IMR-90 (cell line): ENCODE measurements around the gene HYI. TPM values are rescaled to one million over a fixed set of nuclear protein-coding genes. Genes with fewer than 3 reads are reported as not detected.

Experiments used
- ATAC-seq: fragments of 200-7000 bp; cut with Tn5 transposase; 2 replicates; pipeline ENCODE4 v1.9.1; 2020; ENCODE audit warnings: low read depth, mild to moderate bottlenecking, moderate library complexity
- BruUV-seq: library from RNA; stranded (reverse); fragments of 400-500 nt; replicated peaks from 2 replicates; lab custom pipeline; 2021; lab: Mats Ljungman, UMichigan
- CTCF ChIA-PET: fragments of 300-600 bp; formaldehyde crosslinking; extraction: SDS; loops from one replicate; lab custom pipeline; 2021; ENCODE audit warnings: antibody characterized with exemption; lab: Yijun Ruan, JAX
- POLR2A ChIA-PET: fragments of 300-600 bp; sonication (Branson Sonifier 250); formaldehyde crosslinking; loops from one replicate; lab custom pipeline; 2022; ENCODE audit warnings: antibody characterized with exemption; ENCODE audit not compliant: unreplicated experiment; lab: Charles Lee
- DNase-seq: peaks from one replicate; pipeline ENCODE4 v3.0.0; 2013
- H2AFZ ChIP-seq: replicated peaks from 2 replicates; pipeline ENCODE3; 2013; ENCODE audit warnings: low read length, mild to moderate bottlenecking; ENCODE audit not compliant: poor library complexity
- H2AK5ac ChIP-seq: 2 replicates; pipeline ENCODE4 v1.6.1; 2013; ENCODE audit warnings: low read depth, low read length, inconsistent platforms
- H2AK9ac ChIP-seq: replicated peaks from 2 replicates; pipeline ENCODE3; 2013; ENCODE audit warnings: mild to moderate bottlenecking, low read depth, low read length, moderate library complexity; ENCODE audit not compliant: poor library complexity
- H2BK120ac ChIP-seq: 2 replicates; pipeline ENCODE4 v1.6.1; 2013; ENCODE audit warnings: low read depth, low read length, inconsistent platforms
- H2BK15ac ChIP-seq: 3 replicates; pipeline ENCODE4 v1.6.1; 2013; ENCODE audit warnings: low read depth, low read length, inconsistent platforms
- H2BK20ac ChIP-seq: 2 replicates; pipeline ENCODE4 v1.6.1; 2013; ENCODE audit warnings: low read depth, mild to moderate bottlenecking, inconsistent platforms, low read length, moderate library complexity
- H2BK5ac ChIP-seq: 2 replicates; pipeline ENCODE4 v1.6.1; 2013; ENCODE audit warnings: mild to moderate bottlenecking, low read depth, low read length, inconsistent platforms; ENCODE audit not compliant: poor library complexity, severe bottlenecking
- H3K14ac ChIP-seq: replicated peaks from 2 replicates; pipeline ENCODE4 v1.6.1; 2013; ENCODE audit warnings: low read depth, low read length, inconsistent platforms
- H3K18ac ChIP-seq: 2 replicates; pipeline ENCODE4 v1.6.1; 2013; ENCODE audit warnings: low read depth, low read length, control low read depth
- H3K23ac ChIP-seq: 2 replicates; pipeline ENCODE4 v1.6.1; 2013; ENCODE audit warnings: low read depth, low read length, inconsistent platforms
- H3K27ac ChIP-seq: 2 replicates; pipeline ENCODE4 v1.5.1; 2013; ENCODE audit warnings: mild to moderate bottlenecking, control low read depth, low read length; ENCODE audit not compliant: insufficient read depth
- H3K27me3 ChIP-seq: 2 replicates; pipeline ENCODE4 v1.6.1; 2013; ENCODE audit warnings: low read length; ENCODE audit not compliant: control insufficient read depth, insufficient read depth
- H3K36me3 ChIP-seq: 2 replicates; pipeline ENCODE4 v1.6.1; 2013; ENCODE audit warnings: low read length, mixed read lengths; ENCODE audit not compliant: control insufficient read depth, insufficient read depth
- H3K4ac ChIP-seq: 2 replicates; pipeline ENCODE4 v1.6.1; 2013; ENCODE audit warnings: low read depth, low read length, inconsistent platforms
- H3K4me1 ChIP-seq: 2 replicates; pipeline ENCODE4 v1.6.1; 2013; ENCODE audit warnings: low read length, mixed read lengths; ENCODE audit not compliant: control insufficient read depth, insufficient read depth
- H3K4me2 ChIP-seq: 2 replicates; pipeline ENCODE4 v1.6.1; 2013; ENCODE audit warnings: low read depth, mild to moderate bottlenecking, control low read depth, low read length, moderate library complexity
- H3K4me3 ChIP-seq: 2 replicates; pipeline ENCODE4 v1.5.1; 2013; ENCODE audit warnings: low read depth, mild to moderate bottlenecking, control low read depth, low read length, moderate library complexity; ENCODE audit not compliant: insufficient read depth
- H3K56ac ChIP-seq: 2 replicates; pipeline ENCODE4 v1.6.1; 2013; ENCODE audit warnings: low read length, inconsistent platforms; ENCODE audit not compliant: insufficient read depth; ENCODE audit errors: extremely low read depth
- H3K79me1 ChIP-seq, 2 experiments: 2 replicates each; pipeline ENCODE4 v1.6.1; 2013; ENCODE audit warnings: low read length in 2 of 2, inconsistent platforms in 1 of 2, low read depth in 1 of 2
- H3K9ac ChIP-seq: 2 replicates; pipeline ENCODE4 v1.6.1; 2013; ENCODE audit warnings: low read depth, low read length, control low read depth
- H3K9me1 ChIP-seq: 2 replicates; pipeline ENCODE4 v1.6.1; 2013; ENCODE audit warnings: low read length, inconsistent platforms; ENCODE audit not compliant: insufficient read depth
- H3K9me3 ChIP-seq: 2 replicates; pipeline ENCODE4 v1.6.1; 2013; ENCODE audit warnings: low read length; ENCODE audit not compliant: control insufficient read depth, insufficient read depth
- H4K20me1 ChIP-seq: 2 replicates; pipeline ENCODE4 v1.6.1; 2013; ENCODE audit warnings: low read length, inconsistent platforms; ENCODE audit not compliant: insufficient read depth
- H4K5ac ChIP-seq: 2 replicates; pipeline ENCODE4 v1.6.1; 2013; ENCODE audit warnings: mild to moderate bottlenecking, low read depth, low read length, control low read depth
- H4K8ac ChIP-seq, 2 experiments: 2 replicates each; pipeline ENCODE4 v1.6.1; 2013; ENCODE audit warnings: low read depth in 2 of 2, low read length in 2 of 2, control low read depth in 1 of 2, inconsistent platforms in 1 of 2
- H4K91ac ChIP-seq: 2 replicates; pipeline ENCODE4 v1.6.1; 2013; ENCODE audit warnings: low read depth, low read length, inconsistent platforms; ENCODE audit not compliant: insufficient read depth
- CEBPB ChIP-seq: IDR thresholded peaks from 2 replicates; pipeline ENCODE4 v1.6.1; 2012; ENCODE audit warnings: low read depth, low read length, improper control_type of control experiment
- FOS ChIP-seq: fragments of 150-350 bp; IDR thresholded peaks from 2 replicates; pipeline ENCODE4 v1.6.1; 2016; ENCODE audit warnings: low read depth, low read length
- whole genome bisulfite sequencing, 2 experiments: methylation state at CpG; one replicate each; pipeline versions ENCODE4 v1.1.5 to v1.1.7; 2013; ENCODE audit warnings: missing lambda C conversion rate in 2 of 2; ENCODE audit not compliant: insufficient read length in 1 of 2; ENCODE audit errors: extremely low coverage in 2 of 2; 5-methylcytosine and 5-hydroxymethylcytosine counted together
- dilution Hi-C: fragments of 300-500 bp; cut with HindIII; formaldehyde crosslinking; loops from one replicate; pipeline ENCODE4 v1.14.3; 2018; ENCODE audit warnings: low sequenced_read_pairs; ENCODE audit not compliant: unreplicated experiment
- in situ Hi-C: fragments of 300-500 bp; cut with MboI; formaldehyde crosslinking; loops from 3 replicates; pipeline ENCODE4 v1.14.3; 2019; ENCODE audit warnings: low sequenced_read_pairs, inconsistent platforms, mixed read lengths
- intact Hi-C: fragments of 100-400 bp; cut with micrococcal nuclease; formaldehyde crosslinking; loops from 2 replicates; pipeline ENCODE4 v1.10.0; 2022
- polyA plus RNA-seq, 3 experiments: library from polyadenylated mRNA; depleted of rRNA; stranded (reverse); fragments of >200 nt; gene quantifications; 2 replicates each; pipeline ENCODE4 v1.2.3, GENCODE V29; 2012; ENCODE audit warnings: low replicate concordance in 1 of 3
- total RNA-seq: library from RNA; depleted of rRNA; stranded (reverse); fragments of >200 nt; gene quantifications from 2 replicates; pipeline ENCODE4 v1.2.3, GENCODE V29; 2012
- TF ChIP-seq, protein P1 (sequence below): conservative IDR thresholded peaks from 2 replicates; pipeline ENCODE4 v1.5.1; 2012; ENCODE audit warnings: mild to moderate bottlenecking, low read depth, low read length, improper control_type of control experiment

HYI gene
- total and polyA plus RNA-seq, 2 of the 4 experiments (the other 2 are of a cell fraction), result 21.5 to 53.7 TPM

DNA sequence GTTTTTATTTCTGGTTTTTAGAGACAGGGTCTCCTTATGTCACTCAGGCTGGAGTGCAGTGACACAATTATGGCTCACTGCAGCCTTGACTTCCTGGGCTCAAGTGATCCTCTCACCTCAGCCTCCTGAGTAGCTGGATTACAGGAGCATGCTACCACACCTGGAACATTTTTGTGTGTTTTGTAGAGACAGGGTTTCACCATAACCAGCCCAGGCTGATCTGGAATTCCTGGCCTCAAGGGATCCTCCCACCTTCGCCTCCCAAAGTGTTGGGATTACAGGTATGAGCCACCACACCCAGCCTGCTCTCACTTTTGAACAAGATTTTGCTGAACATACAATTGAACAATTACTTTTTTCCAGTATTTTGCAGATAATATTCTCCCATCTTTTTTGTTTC, 24.0 kb upstream of the HYI start:
- no peak overlapping the region for H3K56ac ChIP-seq
- H3K4me2 ChIP-seq, result no peak overlapping the region
- in situ Hi-C loops, result no loop called here
- peak overlapping the region; percentile 83 to 85 for H4K8ac ChIP-seq
- peaks cover 0 to 7% of the 10 kb centered on the region in 2 experiments; a peak in 3 of 4 replicates for H3K79me1 ChIP-seq
- no CpG with 5 or more reads among the region's 1 CpG for WGBS, 2 experiments
- H2BK15ac ChIP-seq, result peak overlapping the region; percentile 99; the same call in 2 of the 3 replicates
- H3K23ac ChIP-seq, result peak overlapping the region; percentile 56; the same call in 1 of the 2 replicates
- no peak for ATAC-seq
- peak overlapping the region; percentile 84 for H3K14ac ChIP-seq
- peak overlapping the region; percentile 96 for H3K4ac ChIP-seq
- no peak overlapping the region for H3K4me3 ChIP-seq
- no peak overlapping the region for H3K9ac ChIP-seq
- no peak overlapping the region; the same call in 1 of the 2 replicates for H3K27ac ChIP-seq
- H2AK5ac ChIP-seq, result peak overlapping the region; percentile 99
- TF ChIP-seq FOS (no peak), CEBPB (no peak)
- TF ChIP-seq, protein P1, sequence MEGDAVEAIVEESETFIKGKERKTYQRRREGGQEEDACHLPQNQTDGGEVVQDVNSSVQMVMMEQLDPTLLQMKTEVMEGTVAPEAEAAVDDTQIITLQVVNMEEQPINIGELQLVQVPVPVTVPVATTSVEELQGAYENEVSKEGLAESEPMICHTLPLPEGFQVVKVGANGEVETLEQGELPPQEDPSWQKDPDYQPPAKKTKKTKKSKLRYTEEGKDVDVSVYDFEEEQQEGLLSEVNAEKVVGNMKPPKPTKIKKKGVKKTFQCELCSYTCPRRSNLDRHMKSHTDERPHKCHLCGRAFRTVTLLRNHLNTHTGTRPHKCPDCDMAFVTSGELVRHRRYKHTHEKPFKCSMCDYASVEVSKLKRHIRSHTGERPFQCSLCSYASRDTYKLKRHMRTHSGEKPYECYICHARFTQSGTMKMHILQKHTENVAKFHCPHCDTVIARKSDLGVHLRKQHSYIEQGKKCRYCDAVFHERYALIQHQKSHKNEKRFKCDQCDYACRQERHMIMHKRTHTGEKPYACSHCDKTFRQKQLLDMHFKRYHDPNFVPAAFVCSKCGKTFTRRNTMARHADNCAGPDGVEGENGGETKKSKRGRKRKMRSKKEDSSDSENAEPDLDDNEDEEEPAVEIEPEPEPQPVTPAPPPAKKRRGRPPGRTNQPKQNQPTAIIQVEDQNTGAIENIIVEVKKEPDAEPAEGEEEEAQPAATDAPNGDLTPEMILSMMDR, result no peak
- dilution Hi-C loops, result no loop called here
- peak overlapping the region; percentile 96 for H2BK120ac ChIP-seq
- DNase-seq, result no peak
- no peaks in the 10 kb centered on the region for H4K20me1 ChIP-seq
- H3K27me3 ChIP-seq, result no peaks in the 10 kb centered on the region
- no peaks in the 10 kb centered on the region for H3K9me3 ChIP-seq
- peak overlapping the region; percentile 64 for H4K91ac ChIP-seq
- peaks cover 15% of the 10 kb centered on the region for H3K4me1 ChIP-seq
- H2AK9ac ChIP-seq, result no peak overlapping the region
- ChIA-PET CTCF (no interaction called here), POLR2A (no interaction called here)
- H3K18ac ChIP-seq, result peak overlapping the region; percentile 86; the same call in 1 of the 2 replicates
- peaks cover 13% of the 10 kb centered on the region for H3K9me1 ChIP-seq
- BruUV-seq, result no TSS peak
- no peaks in the 10 kb centered on the region for H3K36me3 ChIP-seq
- intact Hi-C loops, result no loop called here
- H2BK20ac ChIP-seq, result peak overlapping the region; percentile 96
- peak overlapping the region; percentile 95 for H2BK5ac ChIP-seq
- H2AFZ ChIP-seq, result peak overlapping the region; percentile 41
- peak overlapping the region; percentile 94; the same call in 1 of the 2 replicates for H4K5ac ChIP-seq
